Measurements from ENCODE around the gene DDX25. TPM values are rescaled to one million over a fixed set of nuclear protein-coding genes. Genes with fewer than 3 reads are reported as not detected.

Gene DDX25
- total RNA-seq, 1 donor = not detected

GRCh38 chr11:125941619-125942611 is 37.6 kb downstream of the DDX25 start:
- no peak overlapping the region for H3K4me3 ChIP-seq (ENCODE audit: low read depth, low read length)
- DNase-seq (ENCODE audit: low read depth) = peak; percentile 21
- TF ChIP-seq, protein P1, sequence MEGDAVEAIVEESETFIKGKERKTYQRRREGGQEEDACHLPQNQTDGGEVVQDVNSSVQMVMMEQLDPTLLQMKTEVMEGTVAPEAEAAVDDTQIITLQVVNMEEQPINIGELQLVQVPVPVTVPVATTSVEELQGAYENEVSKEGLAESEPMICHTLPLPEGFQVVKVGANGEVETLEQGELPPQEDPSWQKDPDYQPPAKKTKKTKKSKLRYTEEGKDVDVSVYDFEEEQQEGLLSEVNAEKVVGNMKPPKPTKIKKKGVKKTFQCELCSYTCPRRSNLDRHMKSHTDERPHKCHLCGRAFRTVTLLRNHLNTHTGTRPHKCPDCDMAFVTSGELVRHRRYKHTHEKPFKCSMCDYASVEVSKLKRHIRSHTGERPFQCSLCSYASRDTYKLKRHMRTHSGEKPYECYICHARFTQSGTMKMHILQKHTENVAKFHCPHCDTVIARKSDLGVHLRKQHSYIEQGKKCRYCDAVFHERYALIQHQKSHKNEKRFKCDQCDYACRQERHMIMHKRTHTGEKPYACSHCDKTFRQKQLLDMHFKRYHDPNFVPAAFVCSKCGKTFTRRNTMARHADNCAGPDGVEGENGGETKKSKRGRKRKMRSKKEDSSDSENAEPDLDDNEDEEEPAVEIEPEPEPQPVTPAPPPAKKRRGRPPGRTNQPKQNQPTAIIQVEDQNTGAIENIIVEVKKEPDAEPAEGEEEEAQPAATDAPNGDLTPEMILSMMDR (IDR thresholded peaks at IDR 0.05; ENCODE audit: insufficient read depth, low read depth, low read length) = peak; percentile 76

- TF ChIP-seq, protein P1 (IDR thresholded peaks at IDR 0.05; ENCODE audit: insufficient read depth, low read depth, low read length) = no peak
- no peak overlapping the region for H3K4me3 ChIP-seq (ENCODE audit: low read depth, low read length)
- no peak for DNase-seq (ENCODE audit: low read depth)
Observed at GRCh38 chr11:125942771-125943428, 38.6 kb downstream of the DDX25 start.

GRCh38 chr11:125943661-125944349 is 39.5 kb downstream of the DDX25 start:
- no peak for DNase-seq (ENCODE audit: low read depth)
- TF ChIP-seq, protein P1 (IDR thresholded peaks at IDR 0.05; ENCODE audit: insufficient read depth, low read depth, low read length) = no peak
- no peak overlapping the region for H3K4me3 ChIP-seq (ENCODE audit: low read depth, low read length)

DNA sequence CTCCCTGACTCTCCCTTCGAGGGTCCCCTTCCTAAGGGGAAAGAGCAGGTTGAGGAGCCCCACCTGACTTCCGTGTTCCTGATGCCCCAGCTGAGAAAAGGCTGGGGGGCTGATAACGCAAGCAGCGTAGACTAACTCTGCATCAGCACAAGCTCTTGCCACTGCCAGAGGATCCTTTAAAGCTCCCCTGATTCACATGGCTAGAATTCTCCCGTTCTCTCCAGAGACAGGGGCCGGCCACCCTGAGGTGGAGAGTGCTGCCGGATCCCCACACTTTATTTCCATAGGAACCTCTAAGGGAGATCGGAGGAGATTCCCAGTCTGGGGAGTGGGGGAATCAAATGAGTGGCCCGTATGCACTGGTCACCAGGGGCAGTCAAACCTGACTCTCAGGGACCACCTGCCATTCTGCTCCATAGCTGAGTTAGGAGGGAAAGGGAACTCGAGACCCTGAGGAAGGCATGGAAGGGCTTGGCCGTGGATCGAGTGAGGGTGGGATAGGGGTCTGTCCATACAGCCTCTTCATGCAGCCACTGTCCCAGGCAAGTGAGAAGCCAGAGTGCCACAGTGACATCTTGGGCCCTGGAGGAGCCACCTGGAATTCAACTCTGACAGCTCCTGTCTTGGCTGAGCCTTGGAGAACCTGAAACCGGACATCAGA is 40.2 kb downstream of the DDX25 start:
- TF ChIP-seq, protein P1 (IDR thresholded peaks at IDR 0.05; ENCODE audit: insufficient read depth, low read depth, low read length) = no peak
- no peak overlapping the region for H3K4me3 ChIP-seq (ENCODE audit: low read depth, low read length)
- no peak for DNase-seq (ENCODE audit: low read depth)

- TF ChIP-seq, protein P1 (IDR thresholded peaks at IDR 0.05; ENCODE audit: insufficient read depth, low read depth, low read length) = no peak
- no peak for DNase-seq (ENCODE audit: low read depth)
- no peak overlapping the region for H3K4me3 ChIP-seq (ENCODE audit: low read depth, low read length)
Observed at GRCh38 chr11:125945011-125945796, 40.9 kb downstream of the DDX25 start.
